A549 (cell line): Measurements from ENCODE around the gene WDR5B. TPM values are rescaled to one million over a fixed set of nuclear protein-coding genes. Genes with fewer than 3 reads are reported as not detected.

Source experiments
- ATAC-seq, 2 experiments: fragments of 200-7000 bp in 1 of 2; fragments of >200 bp in 1 of 2; cut with Nextera tagmentation in 1 of 2; cut with Tn5 transposase in 1 of 2; 3 replicates each; pipeline versions ENCODE4 v1.8.0 to v1.9.1; 2018 to 2020; ENCODE audit warnings: mild to moderate bottlenecking in 1 of 2, moderate library complexity in 1 of 2
- CTCF ChIA-PET: fragments of 300-600 bp; sonication (Branson Sonifier 250); formaldehyde crosslinking; extraction: SDS; loops from one replicate; lab custom pipeline; 2021; ENCODE audit warnings: antibody characterized with exemption, inconsistent platforms; lab: Yijun Ruan, JAX
- POLR2A ChIA-PET: fragments of 350-600 bp; formaldehyde crosslinking; extraction: SDS; loops from one replicate; lab custom pipeline; 2021; ENCODE audit warnings: antibody characterized with exemption, inconsistent platforms; lab: Yijun Ruan, JAX
- DNase-seq, 2 experiments: peaks; one replicate each; pipeline versions ENCODE4 v3.0.0 to v3.0.0-alpha.2; 2011 to 2016; ENCODE audit warnings: low read depth in 1 of 2, low spot score in 1 of 2
- FAIRE-seq: peaks from 2 replicates; lab custom pipeline; 2011; peaks lifted over from hg19 to GRCh38; lab: Jason Lieb, UNC
- H3K27ac ChIP-seq, 2 experiments: fragments of >200 bp; sonication (Bioruptor Twin); formaldehyde crosslinking; 3 replicates each; pipeline ENCODE4 v1.5.1; 2016 to 2017
- H3K4me1 ChIP-seq: fragments of >200 bp; sonication (Bioruptor Twin); formaldehyde crosslinking; 3 replicates; pipeline ENCODE4 v1.6.1; 2016
- H3K4me2 ChIP-seq: fragments of >200 bp; sonication (Bioruptor Twin); formaldehyde crosslinking; 3 replicates; pipeline ENCODE4 v1.6.1; 2016
- H3K4me3 ChIP-seq: fragments of >200 bp; sonication (Bioruptor Twin); formaldehyde crosslinking; 3 replicates; pipeline ENCODE4 v1.5.1; 2016
- H3K9me3 ChIP-seq: fragments of >200 bp; sonication (Bioruptor Twin); formaldehyde crosslinking; 3 replicates; pipeline ENCODE4 v1.6.1; 2016
- ATOH8 ChIP-seq: fragments of 250-450 bp; sonication (Bioruptor Pico); IDR thresholded peaks from 2 replicates; pipeline ENCODE4 v1.5.0; 2020; ENCODE audit warnings: low read depth, mild to moderate bottlenecking, moderate library complexity
- BHLHE40 ChIP-seq: IDR thresholded peaks from 2 replicates; pipeline ENCODE4 v1.6.1; 2012; ENCODE audit warnings: low read depth, low read length, inconsistent platforms
- CHD4 ChIP-seq: fragments of 200-600 bp; sonication (generic); IDR thresholded peaks from 2 replicates; pipeline ENCODE4 v1.6.1; 2016; ENCODE audit warnings: antibody characterized with exemption, mild to moderate bottlenecking, borderline replicate concordance
- EHF ChIP-seq: fragments of 250-450 bp; sonication (Bioruptor Pico); IDR thresholded peaks from 2 replicates; pipeline ENCODE4 v1.5.0; 2020; ENCODE audit warnings: mild to moderate bottlenecking
- FOSB ChIP-seq: fragments of 250-450 bp; sonication (Bioruptor Pico); IDR thresholded peaks from 2 replicates; pipeline ENCODE4 v1.5.0; 2020; ENCODE audit warnings: mild to moderate bottlenecking, moderate library complexity
- FOSL2 ChIP-seq, 2 experiments: fragments of 450-650 bp in 1 of 2; fragments of >200 bp in 1 of 2; sonication (Bioruptor Twin) in 1 of 2; formaldehyde crosslinking; IDR thresholded peaks; 2 replicates each; pipeline versions ENCODE4 v1.5.0 to v1.6.1; 2016 to 2020; ENCODE audit warnings: mild to moderate bottlenecking in 1 of 2, moderate library complexity in 1 of 2
- FOXS1 ChIP-seq: fragments of 250-450 bp; sonication (Bioruptor Pico); IDR thresholded peaks from 2 replicates; pipeline ENCODE4 v1.5.0; 2020; ENCODE audit warnings: mild to moderate bottlenecking, moderate library complexity
- HEYL ChIP-seq: fragments of 250-450 bp; sonication (Bioruptor Pico); IDR thresholded peaks from 2 replicates; pipeline ENCODE4 v1.8.0; 2021; ENCODE audit warnings: mild to moderate bottlenecking, moderate library complexity
- HMGXB4 ChIP-seq: fragments of 250-450 bp; sonication (Bioruptor Pico); IDR thresholded peaks from 2 replicates; pipeline ENCODE4 v1.5.0; 2021; ENCODE audit warnings: mild to moderate bottlenecking, moderate library complexity, borderline replicate concordance
- JUNB ChIP-seq: fragments of >200 bp; sonication (Bioruptor Twin); formaldehyde crosslinking; IDR thresholded peaks from 2 replicates; pipeline ENCODE4 v1.6.1; 2016
- MYC ChIP-seq: IDR thresholded peaks from 2 replicates; pipeline ENCODE4 v1.6.1; 2012; ENCODE audit warnings: mild to moderate bottlenecking, inconsistent platforms, low read length, improper control_type of control experiment, borderline replicate concordance
- NR3C1 ChIP-seq: fragments of >200 bp; sonication (Bioruptor Twin); formaldehyde crosslinking; IDR thresholded peaks from 3 replicates; pipeline ENCODE4 v1.6.1; 2017
- PBX3 ChIP-seq: IDR thresholded peaks from 2 replicates; pipeline ENCODE4 v1.6.1; 2012
- PHF8 ChIP-seq: fragments of 200-600 bp; sonication (generic); IDR thresholded peaks from 2 replicates; pipeline ENCODE4 v1.6.1; 2016; ENCODE audit warnings: low read depth, mild to moderate bottlenecking, antibody characterized with exemption, moderate library complexity, borderline replicate concordance
- POLR2AphosphoS2 ChIP-seq: conservative IDR thresholded peaks from 2 replicates; pipeline ENCODE4 v1.6.1; 2012; ENCODE audit warnings: low read length, improper control_type of control experiment, inconsistent platforms
- RARB ChIP-seq: fragments of 250-450 bp; sonication (Bioruptor Pico); IDR thresholded peaks from 2 replicates; pipeline ENCODE4 v1.8.0; 2021; ENCODE audit warnings: mild to moderate bottlenecking, moderate library complexity
- SMC3 ChIP-seq: fragments of >200 bp; sonication (Bioruptor Twin); formaldehyde crosslinking; IDR thresholded peaks from 3 replicates; pipeline ENCODE4 v1.6.1; 2018; ENCODE audit warnings: inconsistent platforms
- ZFP36 ChIP-seq: fragments of 450-650 bp; IDR thresholded peaks from 2 replicates; pipeline ENCODE4 v1.6.1; 2014; ENCODE audit warnings: borderline replicate concordance; ENCODE audit not compliant: partially characterized antibody
- WGBS: methylation state at CpG from one replicate; pipeline ENCODE4 v1.1.6; 2017; ENCODE audit errors: missing lambda C conversion rate; 5-methylcytosine and 5-hydroxymethylcytosine counted together
- polyA plus RNA-seq, 4 experiments: library from polyadenylated mRNA; depleted of rRNA in 3 of 4; stranded (reverse); fragments of >200 nt; fragmentation: RNase III in 1 of 4; extraction: RNeasy Plus Mini Kit Qiagen cat#74134 plus additional on column Dnase treatment in 1 of 4; gene quantifications; 2 replicates in 3 of 4; 3 replicates in 1 of 4; pipeline ENCODE4 v1.2.3, GENCODE V29; 2011 to 2017
- TF ChIP-seq, protein P1 (sequence below): fragments of >200 bp; sonication (Bioruptor Twin); formaldehyde crosslinking; IDR thresholded peaks from 3 replicates; pipeline ENCODE4 v1.6.1; 2016
- TF ChIP-seq, protein P2 (sequence below): IDR thresholded peaks from 2 replicates; pipeline ENCODE4 v1.6.1; 2012

The WDR5B gene
- polyA plus RNA-seq, 2 of the 4 experiments (the other 2 are of a cell fraction): 5.9 to 10.2 TPM

GRCh38 chr3:122390665-122391064 lies 25.2 kb downstream of the WDR5B start:
- Histone ChIP-seq H3K27ac (no peak overlapping the region), H3K4me3 (no peak overlapping the region), H3K9me3 (no peaks in the 10 kb centered on the region), H3K4me1 (no peaks in the 10 kb centered on the region), H3K4me2 (no peak overlapping the region)
- FAIRE-seq (no peak), ATAC-seq (no peak), DNase-seq (no peak)
- ChIA-PET POLR2A (interaction anchor here (1.1 kb wide), 1 partner anchor 26 kb away, joined by 3 read pairs; no protein-coding TSS in a partner anchor), CTCF (interaction anchor here (1.1 to 1.3 kb wide), 2 partner anchors 21 to 288 kb away, joined by 3 read pairs; no protein-coding TSS in a partner anchor)
- WGBS: 73% methylated on average over 4 of the region's 4 CpGs
- TF ChIP-seq POLR2AphosphoS2 (no peak), ZFP36 (no peak), EHF (CRISPR knock-in tag) (no peak), FOSB (CRISPR knock-in tag) (no peak), NR3C1 (no peak), HMGXB4 (no peak), HEYL (no peak), MYC (no peak), JUNB (no peak), PBX3 (no peak), CHD4 (no peak), RARB (no peak), FOSL2 (IDR thresholded peaks at IDR 0.05) (no peak), FOSL2 (CRISPR knock-in tag; IDR thresholded peaks at IDR 0.05) (no peak), ATOH8 (CRISPR knock-in tag) (no peak), FOXS1 (no peak)
- TF ChIP-seq, protein P1, sequence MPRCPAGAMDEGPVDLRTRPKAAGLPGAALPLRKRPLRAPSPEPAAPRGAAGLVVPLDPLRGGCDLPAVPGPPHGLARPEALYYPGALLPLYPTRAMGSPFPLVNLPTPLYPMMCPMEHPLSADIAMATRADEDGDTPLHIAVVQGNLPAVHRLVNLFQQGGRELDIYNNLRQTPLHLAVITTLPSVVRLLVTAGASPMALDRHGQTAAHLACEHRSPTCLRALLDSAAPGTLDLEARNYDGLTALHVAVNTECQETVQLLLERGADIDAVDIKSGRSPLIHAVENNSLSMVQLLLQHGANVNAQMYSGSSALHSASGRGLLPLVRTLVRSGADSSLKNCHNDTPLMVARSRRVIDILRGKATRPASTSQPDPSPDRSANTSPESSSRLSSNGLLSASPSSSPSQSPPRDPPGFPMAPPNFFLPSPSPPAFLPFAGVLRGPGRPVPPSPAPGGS: no peak

DNA sequence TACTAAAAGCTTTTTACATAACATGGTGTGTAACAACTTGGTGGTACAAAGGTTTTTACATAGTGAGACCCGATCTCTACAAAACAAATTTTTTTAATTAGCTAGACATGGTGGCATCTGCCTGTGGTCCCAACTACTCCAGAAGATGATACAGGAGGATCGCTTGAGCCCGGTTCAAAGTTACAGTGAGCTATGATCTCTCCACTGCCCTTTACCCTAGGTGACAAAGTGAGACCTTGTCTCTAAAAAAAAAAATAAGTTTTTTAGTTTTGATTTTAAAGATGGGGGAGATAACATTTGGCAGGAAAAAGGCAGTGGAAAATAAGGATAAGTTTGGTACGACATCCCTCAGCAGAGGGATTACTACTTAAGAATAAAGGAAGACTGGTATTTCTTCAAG lies 26.0 kb downstream of the WDR5B start:
- Histone ChIP-seq H3K9me3 (no peaks in the 10 kb centered on the region), H3K4me2 (no peak overlapping the region), H3K4me3 (no peak overlapping the region), H3K4me1 (peaks cover 4% of the 10 kb centered on the region; the same call in 1 of the 3 replicates), H3K27ac (no peak overlapping the region)
- DNase-seq (no peak), ATAC-seq (no peak), FAIRE-seq (no peak)
- TF ChIP-seq PHF8 (no peak), HEYL (no peak), JUNB (no peak), SMC3 (no peak), BHLHE40 (no peak), POLR2AphosphoS2 (no peak), PBX3 (no peak)
- TF ChIP-seq, protein P2, sequence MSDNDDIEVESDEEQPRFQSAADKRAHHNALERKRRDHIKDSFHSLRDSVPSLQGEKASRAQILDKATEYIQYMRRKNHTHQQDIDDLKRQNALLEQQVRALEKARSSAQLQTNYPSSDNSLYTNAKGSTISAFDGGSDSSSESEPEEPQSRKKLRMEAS: no peak
- CTCF ChIA-PET: interaction anchor here (1.1 to 1.3 kb wide), 2 partner anchors 21 to 287 kb away, joined by 3 read pairs; no protein-coding TSS in a partner anchor
- POLR2A ChIA-PET: interaction anchor here (0.7 to 1.1 kb wide), 2 partner anchors 27 to 629 kb away, joined by 3 read pairs; no protein-coding TSS in a partner anchor
- 94% methylated on average over 4 of the region's 4 CpGs for WGBS
